GM12892 (cell line): ENCODE results near the gene ZNF789.

Experiments
- POLR2A ChIP-seq: IDR thresholded peaks from 2 replicates; pipeline ENCODE4 v1.6.1; 2011; ENCODE audit warnings: low read depth, low read length, control low read depth
- TAF1 ChIP-seq: IDR thresholded peaks from 2 replicates; pipeline ENCODE4 v1.6.1; 2011; ENCODE audit warnings: low read depth, mild to moderate bottlenecking, control low read depth, low read length, borderline replicate concordance

DNA sequence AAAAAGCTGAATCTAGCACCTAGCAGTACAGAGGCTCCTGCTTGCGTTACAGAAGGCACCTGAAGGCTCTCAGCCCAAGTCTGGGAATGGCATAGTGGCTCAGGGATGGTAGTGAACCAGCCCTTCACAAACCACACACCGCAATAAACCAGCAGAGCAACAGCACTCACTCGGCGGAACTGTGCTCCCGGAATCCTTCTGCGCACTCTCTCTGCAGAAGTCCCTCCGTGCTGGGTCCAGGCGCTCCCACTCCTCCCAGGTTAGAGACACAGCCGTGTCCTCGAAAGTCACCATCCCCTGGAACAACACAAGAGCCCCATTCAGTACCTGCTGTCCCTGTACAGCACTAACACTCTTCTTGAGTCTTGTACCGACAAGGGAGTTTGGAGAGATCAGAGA, 25.9 kb downstream of the ZNF789 start:
- TF ChIP-seq POLR2A, result no peak
- TF ChIP-seq TAF1, result no peak
